Hypothalamus (tissue), 51 donors: ENCODE data around the gene PATL2.
"Not testable (repeated sequence)": the region's sequence is repeated elsewhere in the genome, so short reads cannot be mapped to it uniquely, and the experiment has no call there.

ENCODE experiments used
- DNase-seq, 51 donors: peaks; one replicate each; lab custom pipeline; 2025; lab: John Stamatoyannopoulos, UW

The PATL2 gene

DNA sequence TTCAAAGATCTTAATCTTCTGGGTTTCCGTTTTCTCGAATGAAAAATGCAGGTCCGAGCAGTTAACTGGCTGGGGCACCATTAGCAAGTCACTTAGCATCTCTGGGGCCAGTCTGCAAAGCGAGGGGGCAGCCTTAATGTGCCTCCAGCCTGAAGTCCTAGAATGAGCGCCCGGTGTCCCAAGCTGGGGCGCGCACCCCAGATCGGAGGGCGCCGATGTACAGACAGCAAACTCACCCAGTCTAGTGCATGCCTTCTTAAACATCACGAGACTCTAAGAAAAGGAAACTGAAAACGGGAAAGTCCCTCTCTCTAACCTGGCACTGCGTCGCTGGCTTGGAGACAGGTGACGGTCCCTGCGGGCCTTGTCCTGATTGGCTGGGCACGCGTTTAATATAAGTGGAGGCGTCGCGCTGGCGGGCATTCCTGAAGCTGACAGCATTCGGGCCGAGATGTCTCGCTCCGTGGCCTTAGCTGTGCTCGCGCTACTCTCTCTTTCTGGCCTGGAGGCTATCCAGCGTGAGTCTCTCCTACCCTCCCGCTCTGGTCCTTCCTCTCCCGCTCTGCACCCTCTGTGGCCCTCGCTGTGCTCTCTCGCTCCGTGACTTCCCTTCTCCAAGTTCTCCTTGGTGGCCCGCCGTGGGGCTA, at the start of gene PATL2, which contains the start of gene B2M:
Gene PATL2 (minus strand): TSS at position 228 of the 647 bp plus-strand sequence. CDS start 34,833 bp downstream, outside the sequence.
Gene B2M (plus strand): TSS at position 422 of the 647 bp plus-strand sequence. CDS start 30 bp downstream, at position 452.
- peak; percentile 48 to 98 (median 91) for DNase-seq

DNA sequence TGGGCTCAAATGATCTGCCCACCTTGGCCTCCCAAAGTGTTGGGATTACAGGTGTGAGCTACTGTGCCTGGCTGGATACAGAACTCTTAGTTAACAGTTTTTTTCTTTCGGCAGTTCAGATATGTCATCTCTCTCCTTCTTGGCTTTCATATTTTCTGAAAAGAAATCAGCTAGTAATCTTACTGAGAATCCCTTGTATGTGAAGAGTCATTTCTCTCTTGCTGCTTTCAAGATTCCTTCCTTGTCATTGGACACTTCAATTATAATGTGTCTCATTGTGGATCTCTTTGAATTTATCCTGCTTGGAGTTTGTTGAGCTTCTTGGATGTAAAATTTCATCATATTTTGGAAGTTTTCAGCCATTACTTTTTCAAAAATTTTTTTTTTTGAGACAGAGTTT, 42.2 kb upstream of the PATL2 start:
- DNase-seq: no peak

DNA sequence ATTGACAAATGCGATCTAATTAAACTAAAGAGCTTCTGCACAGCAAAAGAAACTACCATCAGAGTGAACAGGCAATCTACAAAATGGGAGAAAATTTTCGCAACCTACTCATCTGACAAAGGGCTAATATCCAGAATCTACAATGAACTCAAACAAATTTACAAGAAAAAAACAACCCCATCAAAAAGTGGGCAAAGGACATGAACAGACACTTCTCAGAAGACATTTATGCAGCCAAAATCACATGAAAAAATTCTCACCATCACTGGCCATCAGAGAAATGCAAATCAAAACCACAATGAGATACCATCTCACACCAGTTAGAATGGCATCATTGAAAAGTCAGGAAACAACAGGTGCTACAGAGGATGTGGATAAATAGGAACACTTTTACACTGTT, 32.3 kb upstream of the PATL2 start:
- DNase-seq: not testable (repeated sequence)

DNA sequence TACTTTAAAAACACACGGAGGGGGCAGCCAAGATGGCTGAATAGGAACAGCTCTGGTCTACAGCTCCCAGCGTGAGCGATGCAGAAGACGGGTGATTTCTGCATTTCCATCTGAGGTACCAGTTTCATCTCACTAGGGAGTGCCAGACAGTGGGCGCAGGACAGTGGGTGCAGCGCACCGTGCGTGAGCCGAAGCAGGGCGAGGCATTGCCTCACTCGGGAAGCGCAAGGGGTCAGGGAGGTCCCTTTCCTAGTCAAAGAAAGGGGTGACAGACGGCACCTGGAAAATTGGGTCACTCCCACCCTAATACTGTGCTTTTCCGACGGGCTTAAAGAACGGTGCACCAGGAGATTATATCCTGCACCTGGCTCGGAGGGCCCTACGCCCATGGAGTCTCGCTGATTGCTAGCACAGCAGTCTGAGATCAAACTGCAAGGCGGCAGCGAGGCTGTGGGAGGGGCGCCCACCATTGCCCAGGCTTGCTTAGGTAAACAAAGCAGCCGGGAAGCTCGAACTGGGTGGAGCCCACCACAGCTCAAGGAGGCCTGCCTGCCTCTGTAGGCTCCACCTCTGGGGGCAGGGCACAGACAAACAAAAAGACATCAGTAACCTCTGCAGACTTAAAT, 28.2 kb upstream of the PATL2 start:
- DNase-seq: not testable (repeated sequence)

DNA sequence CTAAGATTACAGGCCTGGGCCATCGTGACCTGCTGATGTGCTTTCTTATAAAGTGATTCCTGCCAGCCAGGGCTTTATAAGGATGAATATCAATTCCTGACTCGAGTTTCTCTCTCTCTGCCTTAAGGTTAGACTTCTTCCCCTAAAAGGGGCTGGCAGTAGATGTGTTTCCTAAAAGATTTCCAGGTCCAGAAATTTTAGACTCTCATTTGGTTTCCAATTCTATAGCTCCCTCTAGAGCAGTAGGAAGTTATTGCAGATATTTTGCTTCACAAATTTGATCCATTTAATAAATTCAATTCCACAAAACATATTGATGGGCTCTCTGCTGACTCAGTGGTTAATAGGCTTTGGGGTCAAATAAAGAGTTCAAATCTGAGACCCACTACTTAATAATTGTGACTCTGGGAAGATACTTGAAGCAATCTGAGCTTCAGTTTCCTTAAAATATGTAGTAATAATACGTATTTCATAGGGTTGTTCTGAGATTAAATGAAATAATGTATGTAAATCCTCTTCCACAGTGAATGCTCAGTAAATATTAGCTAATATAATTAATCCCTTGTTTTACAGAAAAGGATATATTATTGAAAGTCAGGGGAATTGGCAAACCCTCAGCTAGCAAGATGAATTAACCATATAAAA, 27.3 kb upstream of the PATL2 start:
- peak in 1 of 51 donors; percentile 14 for DNase-seq

DNA sequence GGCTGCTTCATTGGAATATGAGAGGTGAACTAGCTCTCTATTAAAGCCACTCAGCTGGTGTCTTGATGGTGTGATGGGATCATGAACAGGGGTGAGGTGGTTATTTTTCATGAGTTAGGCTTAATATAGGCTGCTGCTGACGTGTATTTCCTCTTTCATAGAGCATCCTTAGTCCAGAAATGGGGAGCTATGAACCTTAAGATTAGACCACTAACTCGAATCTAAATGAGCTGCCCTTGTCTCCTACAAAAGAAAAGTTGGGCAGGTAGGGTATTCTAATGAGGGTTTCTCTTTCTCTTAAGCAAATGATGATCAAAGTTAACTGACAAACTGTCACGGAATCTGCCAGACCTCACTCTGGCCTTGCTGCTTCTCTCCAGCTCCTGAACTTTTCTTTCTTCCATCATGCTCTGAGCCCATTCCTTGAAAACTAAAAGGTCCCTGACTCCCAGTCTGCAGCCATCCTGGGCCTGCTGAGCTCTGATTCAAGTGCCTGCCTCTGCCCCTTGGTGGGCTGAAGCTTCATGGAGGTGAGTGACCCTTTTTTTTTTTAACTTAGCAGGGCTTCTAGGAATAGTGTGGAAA, 25.1 kb upstream of the PATL2 start, which contains the start of gene TRIM69:
Gene TRIM69 (plus strand): TSS at position 348 of the 585 bp plus-strand sequence. CDS start 177 bp downstream, at position 525.
- no peak for DNase-seq

DNA sequence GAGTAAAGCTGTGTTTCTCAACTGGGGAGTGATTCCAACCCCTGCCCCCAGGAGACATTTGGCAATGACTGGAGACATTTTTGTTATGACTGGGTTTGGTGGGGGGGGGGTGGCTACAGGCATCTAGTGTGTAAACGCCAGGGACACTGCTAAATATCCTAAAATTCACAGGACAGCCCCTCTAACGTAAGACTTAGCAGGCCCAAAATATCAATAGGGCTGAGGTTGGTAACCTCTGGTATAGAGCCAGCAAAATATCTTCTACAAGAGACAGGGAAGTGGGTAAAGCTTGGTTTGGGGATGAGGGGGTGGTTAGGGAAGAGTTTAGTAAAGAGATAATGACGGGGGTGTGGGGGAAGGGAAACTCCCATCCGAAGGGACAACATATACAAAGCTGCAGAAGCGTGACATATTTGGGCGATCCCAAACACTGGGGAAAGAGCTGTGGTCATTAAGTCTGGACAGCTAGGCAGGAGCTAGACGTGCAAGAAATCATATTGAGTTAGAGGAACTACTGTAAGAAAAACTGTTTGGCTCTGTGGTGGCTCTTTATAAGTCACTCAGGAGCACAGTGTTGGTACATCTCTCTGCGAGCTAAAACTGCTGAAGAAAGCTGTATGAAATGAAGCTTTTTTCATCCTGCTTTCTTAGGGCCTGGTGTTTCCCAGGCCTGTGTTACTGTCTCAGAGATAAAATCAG, 24.5 kb upstream of the PATL2 start:
- DNase-seq: no peak

DNA sequence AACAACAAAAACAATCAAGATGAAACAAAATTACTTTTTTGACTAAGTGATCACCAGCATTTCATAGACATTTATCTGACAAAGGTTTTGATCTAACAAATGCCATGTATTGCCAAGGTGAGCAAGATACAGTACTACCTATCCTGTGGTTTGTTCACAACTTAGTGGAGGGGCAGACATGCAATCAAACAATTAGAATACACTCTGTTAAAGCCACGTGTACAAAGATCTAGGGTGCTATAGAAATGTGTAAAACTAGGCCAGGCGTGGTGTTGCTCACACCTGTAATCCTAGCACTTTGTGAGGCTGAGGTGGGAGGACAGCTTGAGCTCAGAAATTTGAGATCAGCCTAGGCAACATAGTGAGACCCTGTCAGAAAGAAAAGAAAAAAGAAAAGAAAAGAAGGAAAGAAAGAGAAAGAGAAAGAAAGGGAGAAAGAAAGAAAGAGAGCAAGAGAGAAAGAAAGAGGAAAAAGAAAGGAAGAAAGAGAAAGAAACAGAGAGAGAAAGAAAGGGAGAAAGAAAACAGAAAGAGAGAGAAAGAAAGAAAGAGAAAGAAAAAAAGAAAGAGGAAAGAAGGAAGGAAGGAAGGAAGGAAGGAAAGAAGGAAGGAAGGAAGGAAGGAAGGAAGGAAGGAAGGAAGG, 23.8 kb upstream of the PATL2 start:
- no peak for DNase-seq

DNA sequence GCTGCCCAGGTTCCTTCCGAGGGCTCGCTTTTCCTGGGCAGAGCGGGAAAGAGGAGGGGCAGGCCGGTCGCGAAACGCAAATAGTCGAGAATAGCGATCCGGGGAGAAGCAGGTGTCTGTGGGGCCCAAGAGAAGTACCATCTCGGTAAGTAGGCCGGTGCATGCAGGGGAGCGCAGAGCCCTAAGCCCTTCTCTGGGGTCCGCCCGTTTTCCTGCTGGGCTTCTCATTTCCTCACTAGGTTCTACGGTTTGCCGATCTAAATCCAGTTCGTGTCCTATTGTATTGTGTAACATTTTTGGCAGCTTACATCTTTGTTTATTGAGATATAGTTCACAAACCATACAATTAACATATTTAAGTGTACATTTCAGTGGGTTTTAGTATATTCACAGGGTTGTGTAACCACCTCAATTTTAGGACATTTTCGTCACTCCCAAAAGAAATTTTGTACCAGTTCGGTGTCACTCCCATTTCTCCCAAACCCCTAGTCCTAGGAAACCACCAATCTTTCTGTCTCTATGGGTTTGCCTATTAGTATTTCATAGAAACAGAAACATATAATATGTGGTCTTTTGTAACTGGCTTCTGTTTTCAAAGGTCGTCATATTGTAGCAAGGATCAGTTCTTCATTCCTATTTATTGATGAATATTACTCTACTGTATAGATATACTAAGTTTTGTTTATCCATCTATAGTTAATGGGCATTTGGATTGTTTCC, 18.4 kb upstream of the PATL2 start:
- peak in 13 of 51 donors; percentile 36 to 66 (median 51) for DNase-seq

DNA sequence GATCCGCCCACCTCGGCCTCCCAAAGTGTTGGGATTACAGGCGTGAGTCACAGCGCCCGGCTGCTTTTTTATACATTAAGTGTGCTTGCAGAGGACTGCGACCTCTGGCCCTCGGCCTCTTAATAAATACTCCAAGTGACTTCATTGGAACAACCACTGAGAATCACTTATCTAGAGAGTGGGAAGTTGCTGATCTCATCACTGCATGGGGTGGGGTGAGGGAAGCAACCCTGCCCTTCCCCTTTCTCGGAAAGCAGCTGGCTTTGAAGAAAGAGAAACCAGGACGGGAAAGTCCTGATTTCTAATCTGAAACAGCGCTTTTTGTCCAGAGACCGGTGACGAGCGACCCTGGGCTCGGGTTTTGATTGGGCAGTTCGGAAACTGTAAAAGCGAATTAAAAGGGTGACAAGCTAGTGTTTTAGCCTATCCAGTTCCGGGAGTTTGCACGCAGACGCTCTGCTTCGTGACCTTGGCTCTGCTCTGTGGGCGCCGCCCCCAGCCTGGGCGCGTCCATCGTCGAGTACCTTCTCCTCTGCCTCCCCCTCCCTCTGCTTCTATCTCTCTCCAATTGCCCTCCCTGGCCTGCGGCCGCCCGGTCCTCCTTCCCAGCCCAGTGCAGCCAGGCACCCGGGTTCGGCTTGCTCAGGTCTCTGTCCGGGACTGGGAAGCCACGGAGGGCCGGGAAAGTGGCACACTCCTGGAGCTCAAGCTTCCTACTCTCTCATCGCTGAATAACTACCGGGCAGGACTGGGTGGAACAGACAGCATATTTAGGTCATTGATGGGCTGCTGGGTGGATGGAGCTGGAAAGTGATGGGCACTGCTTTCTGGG, 17.7 kb upstream of the PATL2 start:
- DNase-seq: peak; percentile 54 to 98 (median 91)

DNA sequence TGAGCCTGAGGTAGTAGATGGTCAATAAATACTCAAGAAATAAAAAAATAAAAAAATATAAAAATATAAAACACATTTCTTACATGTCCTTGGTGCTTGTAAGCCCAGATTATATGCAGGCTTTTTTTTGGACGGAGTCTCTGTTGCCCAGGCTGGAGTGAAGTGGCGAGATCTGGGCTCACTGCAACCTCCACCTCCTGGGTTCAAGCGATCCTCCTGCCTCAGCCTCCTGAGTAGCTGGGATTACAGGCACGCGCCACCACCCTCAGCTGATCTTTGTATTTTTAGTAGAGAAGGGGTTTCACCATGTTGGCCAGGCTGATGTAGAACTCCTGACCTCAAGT, 17.1 kb upstream of the PATL2 start:
- not testable (repeated sequence) for DNase-seq

DNA sequence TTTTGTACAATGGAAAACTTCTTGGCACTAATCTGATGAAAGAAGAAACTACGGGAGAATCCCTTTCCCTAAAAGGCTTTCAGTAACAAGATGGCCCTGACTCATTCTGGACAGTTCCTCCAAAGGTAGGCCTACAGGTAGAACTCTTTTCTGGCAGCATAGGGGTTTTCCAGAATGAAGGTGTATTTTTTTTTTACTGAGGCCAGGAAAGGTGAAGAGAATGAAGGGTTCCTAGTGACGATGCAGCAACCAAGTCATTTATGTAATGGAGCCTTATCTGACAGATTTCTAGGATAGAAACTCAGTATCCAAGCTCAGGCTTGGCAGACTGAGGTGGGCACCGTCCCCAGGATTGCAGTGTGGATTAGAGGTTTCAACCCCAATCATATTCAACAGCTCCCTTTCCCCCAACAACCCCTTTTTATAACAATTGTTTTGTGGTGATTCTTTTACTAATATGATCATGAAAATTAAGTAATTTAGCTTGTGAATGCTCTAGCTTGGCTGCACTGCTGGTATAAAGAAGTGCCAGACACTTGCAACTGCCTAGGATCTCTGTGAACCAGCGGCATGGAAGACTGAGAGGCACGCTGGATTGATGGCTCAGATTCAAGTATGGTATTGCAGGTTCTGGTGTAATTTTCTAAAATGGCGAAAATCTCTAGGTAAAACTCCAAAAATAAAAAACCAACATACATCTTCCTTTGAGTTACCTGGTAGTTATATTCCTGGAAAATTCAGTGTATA, 16.5 kb upstream of the PATL2 start:
- DNase-seq: no peak

DNA sequence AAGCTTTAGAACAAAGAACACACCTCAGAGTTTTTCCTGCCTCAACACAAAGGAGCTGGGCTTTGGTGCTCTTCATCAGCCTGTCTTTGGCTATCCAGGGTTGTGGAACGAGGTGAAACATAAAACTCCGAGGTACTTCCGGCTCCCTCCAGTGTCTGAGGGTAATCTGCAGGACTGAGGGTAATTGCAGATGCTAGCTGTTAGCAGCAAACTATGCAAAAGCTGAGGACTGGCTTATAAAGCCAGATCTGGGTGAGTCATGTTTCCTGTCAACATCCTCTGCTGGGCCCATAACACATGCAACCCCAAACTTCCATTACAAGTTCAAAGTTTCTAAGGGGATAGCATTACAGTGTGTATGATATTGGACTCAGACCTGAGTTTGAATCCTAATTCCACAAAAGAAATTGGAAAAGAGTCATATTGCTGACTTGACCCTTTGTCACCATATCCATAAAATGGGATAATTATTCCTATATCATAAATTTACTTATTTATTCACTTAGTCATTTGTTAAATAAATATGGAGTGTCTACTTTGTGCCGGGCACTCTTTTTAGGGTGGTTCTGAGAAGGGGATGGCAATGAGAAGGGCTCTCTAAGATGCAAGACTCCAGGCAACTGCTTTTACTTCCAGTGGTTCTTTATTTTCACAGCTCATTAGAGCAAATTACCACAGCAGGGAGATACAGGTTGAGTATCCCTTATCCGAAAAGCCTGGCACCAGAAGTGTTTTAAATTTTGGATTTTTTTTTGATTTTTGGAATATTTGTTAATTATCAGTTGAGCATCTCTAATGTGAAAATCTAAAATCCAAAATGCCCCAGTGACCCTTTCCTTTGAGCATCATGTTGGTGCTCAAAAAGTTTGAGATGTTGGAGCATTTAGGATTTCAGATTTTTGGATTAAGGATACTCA, 15.7 kb upstream of the PATL2 start:
- DNase-seq: peak in 1 of 51 donors; percentile 9

DNA sequence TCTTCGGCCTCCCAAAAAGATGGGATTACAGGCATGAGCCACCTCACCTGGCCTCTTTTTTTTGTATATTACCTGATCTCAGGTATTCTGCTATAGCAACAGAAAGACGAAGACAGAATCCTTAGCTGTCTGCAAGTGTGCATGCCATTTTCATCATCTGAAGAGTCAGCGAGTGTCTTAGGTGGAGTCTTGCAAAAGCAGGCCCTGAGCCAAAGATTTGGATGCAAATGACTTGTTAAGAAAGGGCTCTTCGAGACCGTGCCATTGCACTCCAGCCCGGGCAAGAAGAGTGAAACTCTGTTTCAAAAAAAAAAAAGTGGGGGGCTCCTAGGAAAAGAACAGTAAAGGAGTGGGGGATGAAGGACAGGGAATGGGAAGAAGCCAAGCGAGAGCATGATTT, 15.0 kb upstream of the PATL2 start:
- DNase-seq: no peak

DNA sequence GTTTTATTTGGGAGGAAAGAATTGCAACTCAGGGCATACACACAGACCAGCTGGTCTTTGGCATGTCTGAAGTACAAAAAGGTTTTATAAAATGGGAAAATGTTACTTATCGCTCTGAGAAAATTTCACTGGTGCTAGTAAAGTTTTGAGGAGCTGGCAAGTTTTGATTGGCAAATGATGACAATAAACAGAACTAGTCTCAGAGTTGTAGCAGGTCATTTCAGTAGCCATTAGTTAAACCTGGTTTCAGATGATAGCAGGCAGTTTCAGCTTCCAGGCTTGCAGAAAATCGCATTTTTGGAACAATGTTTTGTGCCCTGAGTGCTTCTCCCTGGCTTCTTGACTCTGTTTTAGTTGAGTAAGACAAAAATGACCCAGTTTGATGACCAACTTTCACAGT, 10.9 kb upstream of the PATL2 start:
- DNase-seq: no peak

DNA sequence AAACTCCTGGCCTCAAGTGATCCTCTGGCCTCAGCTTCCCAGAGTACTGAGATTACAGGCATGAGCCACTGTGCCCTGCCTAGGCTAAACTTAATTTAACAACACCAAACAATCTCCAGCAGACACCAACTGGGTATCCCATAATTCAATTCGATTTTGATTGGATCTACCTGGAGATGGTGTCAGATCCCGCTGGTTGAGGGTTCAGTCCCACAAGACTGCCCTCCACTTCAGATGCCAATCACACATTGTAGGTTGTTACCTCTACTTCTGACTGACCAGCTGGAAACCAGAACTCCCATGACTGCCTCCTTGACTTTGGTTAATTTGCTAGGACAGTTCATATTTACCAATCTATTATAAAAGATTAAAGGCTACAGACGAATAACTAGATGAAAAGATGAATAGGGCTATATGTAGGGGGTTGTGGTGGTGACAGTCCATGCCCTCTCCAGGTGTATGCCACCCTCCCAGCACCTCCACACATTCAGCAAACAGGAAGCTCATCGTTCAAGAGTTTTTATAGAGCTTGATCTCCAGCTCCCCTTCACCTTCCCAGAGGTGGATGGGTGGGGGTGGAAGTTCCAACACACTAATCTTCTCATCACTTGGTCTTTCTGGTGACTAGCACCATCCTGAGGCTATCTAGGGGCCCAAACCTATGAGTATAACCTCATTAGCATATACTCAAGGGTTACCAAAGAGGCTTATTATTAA, 9.5 kb upstream of the PATL2 start:
- no peak for DNase-seq
